ENCODE data around the gene HNF4A.

- TF ChIP-seq CTCF (CRISPR knock-in tag; IDR thresholded peaks at IDR 0.05): no peak
- no peak for TF ChIP-seq CEBPB (IDR thresholded peaks at IDR 0.05; ENCODE audit: borderline replicate concordance, low read depth, low read length)
- no peak for TF ChIP-seq POLR2A (IDR thresholded peaks at IDR 0.05; ENCODE audit: insufficient read depth in 1 of 2, low read depth in 2 of 2, low read length in 2 of 2)
- no peak for TF ChIP-seq SMAD1 (CRISPR knock-in tag; IDR thresholded peaks at IDR 0.05; ENCODE audit: borderline replicate concordance, low read depth)
- TF ChIP-seq MAFK (conservative IDR thresholded peaks at IDR 0.05 in 1 of 2, IDR thresholded peaks at IDR 0.05 in 1 of 2; ENCODE audit: low read length in 2 of 2): no peak
- TF ChIP-seq ZNF276 (CRISPR knock-in tag; IDR thresholded peaks at IDR 0.05; ENCODE audit: low read depth): no peak
Measured at GRCh38 chr20:44437497-44437896, 82.0 kb downstream of the HNF4A start.
